ENCODE measurements around the gene TNFSF13.
A peak's percentile ranks its signal among the peaks of the same experiment; 100 is the strongest.

The TNFSF13 gene

GRCh38 chr17:7572588-7573323 lies 14.2 kb downstream of the TNFSF13 start:
- in situ Hi-C loops (cut with MboI; ENCODE audit: low pct_unique_long_range_greater_than_20kb, low sequenced_read_pairs): no loop called here

GRCh38 chr17:7573324-7574080 lies 15.0 kb downstream of the TNFSF13 start:
- DNase-seq: peak; percentile 88
- in situ Hi-C loops (cut with MboI; ENCODE audit: low pct_unique_long_range_greater_than_20kb, low sequenced_read_pairs): no loop called here

More at GRCh38 chr17:7572588-7573323, 14.2 kb downstream of the TNFSF13 start:
- peak; percentile 100 for DNase-seq

- no peak for DNase-seq
Observed at GRCh38 chr17:7574176-7574953, 15.8 kb downstream of the TNFSF13 start.

GRCh38 chr17:7575481-7575883 lies 16.9 kb downstream of the TNFSF13 start:
- no peak for DNase-seq
- in situ Hi-C loops (cut with MboI; ENCODE audit: low pct_unique_long_range_greater_than_20kb, low sequenced_read_pairs): no loop called here

More at GRCh38 chr17:7574176-7574953, 15.8 kb downstream of the TNFSF13 start:
- in situ Hi-C loops (cut with MboI; ENCODE audit: low pct_unique_long_range_greater_than_20kb, low sequenced_read_pairs): no loop called here

GRCh38 chr17:7575959-7576358 lies 17.4 kb downstream of the TNFSF13 start:
- in situ Hi-C loops (cut with MboI; ENCODE audit: low pct_unique_long_range_greater_than_20kb, low sequenced_read_pairs): no loop called here
- no peak for DNase-seq

GRCh38 chr17:7576432-7576937 lies 17.9 kb downstream of the TNFSF13 start:
- in situ Hi-C loops (cut with MboI; ENCODE audit: low pct_unique_long_range_greater_than_20kb, low sequenced_read_pairs): no loop called here
- no peak for DNase-seq

GRCh38 chr17:7577327-7578199 lies 19.0 kb downstream of the TNFSF13 start:
- in situ Hi-C loops (cut with MboI; ENCODE audit: low pct_unique_long_range_greater_than_20kb, low sequenced_read_pairs): no loop called here
- peak; percentile 18 for DNase-seq

GRCh38 chr17:7579001-7579833 lies 20.7 kb downstream of the TNFSF13 start, which contains the start of gene CD68:
Gene CD68 (plus strand): TSS chr17:7579638. CDS start chr17:7579678, 40 bp downstream.
- peak; percentile 93 for DNase-seq
- in situ Hi-C loops (cut with MboI; ENCODE audit: low pct_unique_long_range_greater_than_20kb, low sequenced_read_pairs): no loop called here

- peak; percentile 28 for DNase-seq
- in situ Hi-C loops (cut with MboI; ENCODE audit: low pct_unique_long_range_greater_than_20kb, low sequenced_read_pairs): no loop called here
Observed at GRCh38 chr17:7579834-7580603, 21.5 kb downstream of the TNFSF13 start.

- DNase-seq: no peak
- in situ Hi-C loops (cut with MboI; ENCODE audit: low pct_unique_long_range_greater_than_20kb, low sequenced_read_pairs): no loop called here
Observed at GRCh38 chr17:7580604-7581575, 22.3 kb downstream of the TNFSF13 start.

GRCh38 chr17:7582396-7583252 lies 24.1 kb downstream of the TNFSF13 start:
- no peak for DNase-seq
- in situ Hi-C loops (cut with MboI; ENCODE audit: low pct_unique_long_range_greater_than_20kb, low sequenced_read_pairs): no loop called here

GRCh38 chr17:7583253-7584109 lies 24.9 kb downstream of the TNFSF13 start, which contains the start of gene MPDU1:
Gene MPDU1 (plus strand): TSS chr17:7583852. CDS start chr17:7583863, 11 bp downstream.
- in situ Hi-C loops (cut with MboI; ENCODE audit: low pct_unique_long_range_greater_than_20kb, low sequenced_read_pairs): no loop called here
- DNase-seq: peak; percentile 98

- no peak for DNase-seq
- in situ Hi-C loops (cut with MboI; ENCODE audit: low pct_unique_long_range_greater_than_20kb, low sequenced_read_pairs): no loop called here
Observed at GRCh38 chr17:7586673-7587419, 28.3 kb downstream of the TNFSF13 start.

Measured in KBM-7 (cell line).